WTC11 (cell line): ENCODE results near the gene ADAMTSL5. TPM values are rescaled to one million over a fixed set of nuclear protein-coding genes. Genes with fewer than 3 reads are reported as not detected.

Source experiments
- ATAC-seq: fragments of 200-7000 bp; cut with Tn5 transposase; 2 replicates; pipeline ENCODE4 v1.10.0; 2021; ENCODE audit warnings: mild to moderate bottlenecking, moderate library complexity
- CTCF ChIA-PET: fragments of 300-600 bp; sonication (Branson Sonifier 250); formaldehyde crosslinking; loops from one replicate; lab custom pipeline; 2021; ENCODE audit warnings: antibody characterized with exemption; lab: Charles Lee
- POLR2A ChIA-PET: fragments of 350-600 bp; sonication (Branson Sonifier 250); formaldehyde crosslinking; loops from one replicate; lab custom pipeline; 2021; ENCODE audit warnings: antibody characterized with exemption; lab: Charles Lee
- DNase-seq: peaks from one replicate; pipeline ENCODE4 v3.0.0; 2021; ENCODE audit warnings: low spot score
- H3K27ac Mint-ChIP-seq: 2 replicates; pipeline ENCODE4 v1.8.0; 2021; ENCODE audit warnings: mixed read lengths
- H3K27me3 Mint-ChIP-seq: 2 replicates; pipeline ENCODE4 v1.8.0; 2021; ENCODE audit warnings: low read depth, mild to moderate bottlenecking, moderate library complexity, mixed read lengths
- H3K36me3 Mint-ChIP-seq: 2 replicates; pipeline ENCODE4 v1.8.0; 2021; ENCODE audit warnings: mixed read lengths
- H3K4me1 Mint-ChIP-seq: 2 replicates; pipeline ENCODE4 v1.8.0; 2022; ENCODE audit warnings: mixed read lengths
- H3K4me3 Mint-ChIP-seq: 2 replicates; pipeline ENCODE4 v1.8.0; 2021; ENCODE audit warnings: mild to moderate bottlenecking, moderate library complexity, mixed read lengths
- H3K9me3 Mint-ChIP-seq: 2 replicates; pipeline ENCODE4 v1.8.0; 2021; ENCODE audit warnings: mixed read lengths
- AFF4 ChIP-seq: sonication (generic); formaldehyde crosslinking; IDR thresholded peaks from 2 replicates; pipeline ENCODE4 v1.8.1; 2023; ENCODE audit warnings: mild to moderate bottlenecking, missing genetic modification reagents, borderline replicate concordance
- ATF2 ChIP-seq: sonication (generic); formaldehyde crosslinking; IDR thresholded peaks from 2 replicates; pipeline ENCODE4 v1.8.1; 2022; ENCODE audit warnings: low read depth, missing genetic modification reagents, borderline replicate concordance
- CBFB ChIP-seq: sonication (generic); formaldehyde crosslinking; IDR thresholded peaks from 2 replicates; pipeline ENCODE4 v1.8.1; 2022; ENCODE audit warnings: mild to moderate bottlenecking, low read depth, missing genetic modification reagents
- CDX4 ChIP-seq: fragments of 250-450 bp; sonication (Bioruptor Pico); IDR thresholded peaks from 2 replicates; pipeline ENCODE4 v1.9.0; 2021; ENCODE audit warnings: moderate library complexity, mild to moderate bottlenecking, inconsistent platforms, borderline replicate concordance
- ERG ChIP-seq: fragments of 250-450 bp; sonication (Bioruptor Pico); IDR thresholded peaks from 2 replicates; pipeline ENCODE4 v1.8.0; 2021; ENCODE audit warnings: mild to moderate bottlenecking
- GRHL2 ChIP-seq: fragments of 250-450 bp; sonication (Bioruptor Pico); IDR thresholded peaks from 2 replicates; pipeline ENCODE4 v1.8.0; 2022; ENCODE audit warnings: mild to moderate bottlenecking, moderate library complexity; ENCODE audit not compliant: insufficient replicate concordance, severe bottlenecking
- IRF2 ChIP-seq: sonication (generic); formaldehyde crosslinking; IDR thresholded peaks from 2 replicates; pipeline ENCODE4 v1.8.0; 2022; ENCODE audit warnings: low read depth, missing genetic modification reagents, borderline replicate concordance
- MAX ChIP-seq: sonication (generic); formaldehyde crosslinking; IDR thresholded peaks from 2 replicates; pipeline ENCODE4 v1.8.0; 2022; ENCODE audit warnings: mild to moderate bottlenecking, missing genetic modification reagents
- MXD4 ChIP-seq: fragments of 250-450 bp; sonication (Bioruptor Pico); IDR thresholded peaks from 2 replicates; pipeline ENCODE4 v1.8.0; 2021; ENCODE audit warnings: mild to moderate bottlenecking, moderate library complexity, borderline replicate concordance
- NFE2L1 ChIP-seq: sonication (generic); formaldehyde crosslinking; IDR thresholded peaks from 2 replicates; pipeline ENCODE4 v1.8.1; 2023; ENCODE audit warnings: missing genetic modification reagents
- NR1H2 ChIP-seq: sonication (generic); formaldehyde crosslinking; IDR thresholded peaks from 2 replicates; pipeline ENCODE4 v1.9.0; 2021; ENCODE audit warnings: mild to moderate bottlenecking, moderate library complexity, missing genetic modification reagents
- NR3C1 ChIP-seq: sonication (generic); formaldehyde crosslinking; conservative IDR thresholded peaks from 2 replicates; pipeline ENCODE4 v1.8.1; 2023; ENCODE audit warnings: low read depth, mild to moderate bottlenecking, missing genetic modification reagents
- PRDM15 ChIP-seq: sonication (generic); formaldehyde crosslinking; IDR thresholded peaks from 2 replicates; pipeline ENCODE4 v1.8.0; 2022; ENCODE audit warnings: missing genetic modification reagents
- RORB ChIP-seq: fragments of 250-450 bp; sonication (Bioruptor Pico); IDR thresholded peaks from 2 replicates; pipeline ENCODE4 v1.9.0; 2021; ENCODE audit warnings: mild to moderate bottlenecking
- TP53 ChIP-seq: sonication (generic); formaldehyde crosslinking; IDR thresholded peaks from 2 replicates; pipeline ENCODE4 v1.8.1; 2023; ENCODE audit warnings: mild to moderate bottlenecking, missing genetic modification reagents
- USF2 ChIP-seq: sonication (generic); formaldehyde crosslinking; IDR thresholded peaks from 2 replicates; pipeline ENCODE4 v1.8.1; 2023; ENCODE audit warnings: mild to moderate bottlenecking, missing genetic modification reagents, moderate library complexity
- total RNA-seq: library from RNA; stranded (reverse); gene quantifications from 3 replicates; pipeline ENCODE4 v1.2.3, GENCODE V29; 2021

Gene ADAMTSL5
- total RNA-seq, 1 experiment from 2014 or later: 1.5 TPM

- H3K27me3 Mint-ChIP-seq: peaks cover 23% of the 10 kb centered on the region
These were observed 15.9 kb downstream of the ADAMTSL5 start for GRCh38 chr19:1496714-1497577.

More at GRCh38 chr19:1496714-1497577, 15.9 kb downstream of the ADAMTSL5 start:
- POLR2A ChIA-PET: no interaction called here
- Mint-ChIP-seq H3K9me3 (no peaks in the 10 kb centered on the region), H3K4me1 (peaks cover 2% of the 10 kb centered on the region), H3K4me3 (no peak overlapping the region), H3K36me3 (peaks cover 5% of the 10 kb centered on the region; the same call in 1 of the 2 replicates), H3K27ac (no peak overlapping the region)
- TF ChIP-seq ERG: no peak
- TF ChIP-seq CDX4 (CRISPR knock-in tag): no peak
- no peak for TF ChIP-seq GRHL2
- TF ChIP-seq NR1H2: no peak
- no peak for TF ChIP-seq MXD4
- TF ChIP-seq IRF2 (CRISPR knock-in tag): no peak
- TF ChIP-seq NFE2L1: no peak
- TF ChIP-seq AFF4 (CRISPR knock-in tag): no peak
- no peak for TF ChIP-seq USF2 (CRISPR knock-in tag)
- no peak for TF ChIP-seq RORB (CRISPR knock-in tag)
- no peak for TF ChIP-seq ATF2 (CRISPR knock-in tag)
- no peak for TF ChIP-seq MAX (CRISPR knock-in tag)
- no peak for TF ChIP-seq PRDM15 (CRISPR knock-in tag)
- TF ChIP-seq TP53 (CRISPR knock-in tag): no peak
- TF ChIP-seq NR3C1 (CRISPR knock-in tag): no peak
- TF ChIP-seq CBFB (CRISPR knock-in tag): no peak
- ATAC-seq (no peak), DNase-seq (no peak)
- CTCF ChIA-PET: no interaction called here
